ELR (cell line): ENCODE results near the gene PPP2R3C.
"Not testable (repeated sequence)": the region's sequence is repeated elsewhere in the genome, so short reads cannot be mapped to it uniquely, and the experiment has no call there.

Source experiments
- DNase-seq: peaks from one replicate; pipeline ENCODE4 v3.0.0-alpha.2; 2015; ENCODE audit warnings: low read depth

Gene PPP2R3C

GRCh38 chr14:35121887-35122695, at the start of gene PPP2R3C, which contains the start of gene PRORP:
Gene PPP2R3C (minus strand): TSS chr14:35121990. CDS start chr14:35121959, 31 bp downstream.
Gene PRORP (plus strand): TSS chr14:35122552. CDS start chr14:35123246, 694 bp downstream.
- peak; percentile 96 for DNase-seq

GRCh38 chr14:35167496-35167895, 45.7 kb upstream of the PPP2R3C start:
- DNase-seq = no peak

GRCh38 chr14:35164849-35165248, 43.1 kb upstream of the PPP2R3C start:
- DNase-seq = no peak

GRCh38 chr14:35163384-35163783, 41.6 kb upstream of the PPP2R3C start:
- no peak for DNase-seq

GRCh38 chr14:35161231-35161630, 39.4 kb upstream of the PPP2R3C start:
- DNase-seq = peak; percentile 67

- DNase-seq = peak; percentile 99
These were observed 38.1 kb upstream of the PPP2R3C start for GRCh38 chr14:35159742-35160409.

- DNase-seq = no peak
These were observed 37.3 kb upstream of the PPP2R3C start for GRCh38 chr14:35158951-35159653.

- DNase-seq = no peak
These were observed 36.7 kb upstream of the PPP2R3C start for GRCh38 chr14:35158491-35158890.

GRCh38 chr14:35155962-35156361, 34.2 kb upstream of the PPP2R3C start:
- peak; percentile 63 for DNase-seq

GRCh38 chr14:35154016-35154415, 32.2 kb upstream of the PPP2R3C start:
- no peak for DNase-seq

GRCh38 chr14:35152531-35152930, 30.7 kb upstream of the PPP2R3C start:
- not testable (repeated sequence) for DNase-seq

- no peak for DNase-seq
These were observed 27.4 kb upstream of the PPP2R3C start for GRCh38 chr14:35149239-35149638.

GRCh38 chr14:35147711-35148110, 25.9 kb upstream of the PPP2R3C start:
- DNase-seq = no peak

GRCh38 chr14:35147186-35147585, 25.4 kb upstream of the PPP2R3C start:
- DNase-seq = no peak

- peak; percentile 13 for DNase-seq
These were observed 24.9 kb upstream of the PPP2R3C start for GRCh38 chr14:35146711-35147149.

GRCh38 chr14:35144029-35144428, 22.2 kb upstream of the PPP2R3C start:
- no peak for DNase-seq

GRCh38 chr14:35140718-35141581, 19.2 kb upstream of the PPP2R3C start:
- peak; percentile 57 for DNase-seq

GRCh38 chr14:35138585-35138984, 16.8 kb upstream of the PPP2R3C start:
- DNase-seq = no peak

GRCh38 chr14:35134329-35135123, 12.7 kb upstream of the PPP2R3C start:
- no peak for DNase-seq

- DNase-seq = peak; percentile 8
These were observed 11.9 kb upstream of the PPP2R3C start for GRCh38 chr14:35133542-35134328.
